NCI-H1048 (cell line): Measurements from ENCODE around the gene COASY.
"Not testable (repeated sequence)": the region's sequence is repeated elsewhere in the genome, so short reads cannot be mapped to it uniquely, and the experiment has no call there.

Experiments used
- DNase-seq: peaks from one replicate; lab custom pipeline; 2025; lab: John Stamatoyannopoulos, UW

Gene COASY

DNA sequence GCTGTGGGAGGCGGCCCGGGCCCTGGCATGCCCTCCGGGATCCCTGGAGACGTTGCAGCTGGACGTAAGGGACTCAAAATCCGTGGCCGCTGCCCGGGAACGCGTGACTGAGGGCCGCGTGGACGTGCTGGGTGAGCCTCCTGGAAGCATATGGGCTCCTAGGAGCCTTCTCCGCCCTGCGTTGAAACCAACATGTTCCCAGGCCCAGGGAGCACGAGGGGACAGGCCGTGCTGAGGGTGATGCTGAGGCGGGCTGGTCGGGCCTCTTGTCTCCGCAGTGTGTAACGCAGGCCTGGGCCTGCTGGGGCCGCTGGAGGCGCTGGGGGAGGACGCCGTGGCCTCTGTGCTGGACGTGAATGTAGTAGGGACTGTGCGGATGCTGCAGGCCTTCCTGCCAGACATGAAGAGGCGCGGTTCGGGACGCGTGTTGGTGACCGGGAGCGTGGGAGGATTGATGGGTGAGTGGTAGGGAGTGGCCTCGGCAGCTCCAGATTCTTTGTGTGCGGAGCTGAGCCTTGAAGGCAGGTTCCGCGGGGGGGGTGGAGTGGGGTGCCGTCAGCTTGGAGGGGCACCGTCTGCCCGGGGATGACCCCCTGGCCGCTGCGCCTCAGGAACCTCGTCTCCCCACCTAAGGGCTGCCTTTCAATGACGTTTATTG is 8.7 kb upstream of the COASY start:
- no peak for DNase-seq

DNA sequence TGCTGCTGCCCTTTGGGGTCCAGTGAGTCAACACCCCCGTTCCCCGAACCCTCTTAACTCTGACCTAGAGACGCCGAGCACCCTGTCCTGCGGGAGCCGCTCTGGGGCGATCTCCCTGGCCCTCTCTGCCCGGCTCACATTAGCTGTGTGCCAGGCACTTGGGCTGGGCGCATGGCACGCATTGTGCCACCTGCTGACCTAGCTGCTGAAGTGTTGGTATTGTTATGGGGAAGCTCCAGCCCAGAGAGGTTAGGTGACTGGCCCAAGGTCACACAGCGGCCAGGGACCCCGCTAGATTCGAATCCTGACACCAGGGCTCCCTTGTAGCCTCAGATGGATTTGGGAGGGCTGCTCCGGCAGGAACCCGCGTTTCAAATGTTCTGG is 8.1 kb upstream of the COASY start:
- DNase-seq: no peak

DNA sequence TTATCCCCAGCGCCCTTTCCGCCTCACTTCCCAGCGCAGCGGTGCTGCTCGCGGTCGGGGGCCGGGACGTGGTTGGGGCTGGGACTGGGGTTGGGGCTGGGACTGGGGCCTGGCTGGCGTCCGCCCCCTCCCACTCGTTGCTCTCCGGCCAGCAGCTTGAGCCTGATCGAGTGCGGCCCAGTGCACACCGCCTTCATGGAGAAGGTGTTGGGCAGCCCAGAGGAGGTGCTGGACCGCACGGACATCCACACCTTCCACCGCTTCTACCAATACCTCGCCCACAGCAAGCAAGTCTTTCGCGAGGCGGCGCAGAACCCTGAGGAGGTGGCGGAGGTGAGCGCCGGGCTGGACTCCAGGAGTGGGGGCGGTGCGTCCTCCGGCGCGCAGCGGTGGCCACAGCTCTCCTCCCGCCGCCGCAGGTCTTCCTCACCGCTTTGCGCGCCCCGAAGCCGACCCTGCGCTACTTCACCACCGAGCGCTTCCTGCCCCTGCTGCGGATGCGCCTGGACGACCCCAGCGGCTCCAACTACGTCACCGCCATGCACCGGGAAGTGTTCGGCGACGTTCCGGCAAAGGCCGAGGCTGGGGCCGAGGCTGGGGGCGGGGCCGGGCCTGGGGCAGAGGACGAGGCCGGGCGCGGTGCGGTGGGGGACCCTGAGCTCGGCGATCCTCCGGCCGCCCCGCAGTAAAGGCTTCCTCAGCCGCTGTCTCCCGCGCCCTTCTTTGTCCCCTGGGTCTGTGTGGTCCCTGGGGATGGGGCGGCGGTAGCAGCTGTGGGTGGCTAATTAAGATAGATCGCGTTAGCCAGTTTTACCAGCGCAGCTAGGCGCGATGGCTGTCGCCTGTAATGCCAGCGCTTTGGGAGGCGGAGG is 7.5 kb upstream of the COASY start:
- DNase-seq: peak; percentile 49

DNA sequence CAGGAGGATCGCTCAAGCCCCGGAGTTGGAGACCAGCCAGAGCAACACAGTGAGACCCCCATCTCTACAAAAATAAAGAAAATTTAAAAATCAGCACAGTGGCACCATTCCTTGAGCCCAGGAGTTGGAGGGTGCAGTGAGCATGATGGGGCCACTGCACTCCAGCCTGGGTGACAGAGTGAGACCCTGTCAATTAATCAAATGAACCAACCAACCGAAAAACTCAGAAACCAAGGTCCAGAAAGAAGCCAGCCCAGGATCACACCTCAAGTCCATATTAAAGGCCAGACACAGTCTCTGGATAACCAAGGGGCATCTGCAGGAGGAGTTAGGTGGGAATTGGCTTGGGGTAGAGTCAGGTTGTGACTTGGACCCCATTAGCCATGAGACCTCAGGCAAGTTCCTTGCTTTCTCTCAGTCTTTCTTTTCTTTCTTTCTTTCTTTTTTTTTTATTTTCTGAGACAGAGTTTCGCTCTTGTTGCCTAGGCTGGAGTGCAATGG is 6.8 kb upstream of the COASY start:
- no peak for DNase-seq

DNA sequence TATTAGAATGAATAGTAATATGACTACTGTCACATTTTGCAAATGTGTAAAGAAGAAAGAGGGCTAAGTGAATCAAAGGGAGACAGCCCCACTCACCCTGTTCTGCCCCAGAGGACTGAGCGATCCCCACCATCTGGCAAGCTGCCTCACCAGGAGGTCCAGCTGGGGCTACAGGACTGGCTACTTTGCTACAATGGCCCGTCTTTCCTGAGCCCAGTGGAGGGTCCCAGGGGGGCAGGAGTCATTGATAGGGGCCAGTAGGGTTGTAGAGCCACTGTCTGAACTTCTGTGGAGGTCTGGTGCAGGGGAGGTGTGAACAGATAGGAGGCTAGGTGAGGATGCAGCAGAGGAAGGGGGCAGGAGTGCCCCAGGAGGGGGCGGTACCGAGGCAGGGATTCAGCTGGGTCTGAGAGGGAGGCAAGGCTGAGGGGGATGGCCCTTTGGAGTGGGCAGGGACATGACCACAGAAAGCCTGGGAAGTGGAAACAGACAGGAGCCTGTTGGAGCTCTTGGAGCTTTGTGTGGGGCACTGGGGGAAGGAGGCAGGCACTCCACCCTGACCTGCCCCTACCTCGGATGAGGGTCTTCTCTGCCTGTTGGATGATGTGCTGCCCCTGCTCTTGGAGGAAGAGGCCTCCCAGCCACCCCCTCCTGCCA is 5.9 kb upstream of the COASY start:
- not testable (repeated sequence) for DNase-seq

DNA sequence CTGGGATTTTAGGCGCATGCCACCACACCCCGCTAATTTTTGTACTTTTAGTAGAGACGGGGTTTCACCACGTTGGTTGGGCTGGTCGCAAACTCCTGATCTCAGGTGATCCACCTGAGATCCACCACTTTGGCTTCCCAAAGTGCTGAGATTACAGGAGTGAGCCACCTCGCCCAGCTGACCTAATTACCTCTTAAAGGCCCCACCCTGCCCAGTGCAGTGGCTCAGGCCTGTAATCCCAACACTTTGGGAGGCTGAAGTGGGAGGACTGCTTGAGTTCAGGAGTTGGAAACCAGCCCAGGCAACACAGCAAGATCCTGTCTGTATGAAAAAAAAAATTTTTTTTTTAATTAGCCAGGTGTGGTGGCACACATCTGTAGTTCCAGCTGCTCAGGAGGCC is 2.9 kb upstream of the COASY start:
- DNase-seq: no peak

DNA sequence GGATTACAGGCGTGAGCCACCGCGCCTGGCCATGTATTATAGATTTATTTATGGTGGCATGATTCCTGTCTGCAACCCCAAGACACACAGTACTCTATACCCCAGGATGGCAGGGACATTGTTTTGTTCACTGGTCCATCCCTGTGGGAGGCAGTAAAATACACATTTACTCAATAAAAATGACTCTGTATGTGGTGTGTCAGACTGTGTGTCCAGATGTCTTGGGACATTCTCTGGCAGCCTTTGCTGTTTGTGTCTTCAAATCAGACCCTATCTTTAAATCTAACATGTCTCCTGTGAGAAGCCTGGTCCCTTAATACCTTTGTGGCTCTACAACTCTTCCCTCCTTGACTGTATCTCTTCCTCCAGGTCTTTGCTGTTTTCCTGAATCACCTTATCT is 1.7 kb upstream of the COASY start:
- DNase-seq: no peak

DNA sequence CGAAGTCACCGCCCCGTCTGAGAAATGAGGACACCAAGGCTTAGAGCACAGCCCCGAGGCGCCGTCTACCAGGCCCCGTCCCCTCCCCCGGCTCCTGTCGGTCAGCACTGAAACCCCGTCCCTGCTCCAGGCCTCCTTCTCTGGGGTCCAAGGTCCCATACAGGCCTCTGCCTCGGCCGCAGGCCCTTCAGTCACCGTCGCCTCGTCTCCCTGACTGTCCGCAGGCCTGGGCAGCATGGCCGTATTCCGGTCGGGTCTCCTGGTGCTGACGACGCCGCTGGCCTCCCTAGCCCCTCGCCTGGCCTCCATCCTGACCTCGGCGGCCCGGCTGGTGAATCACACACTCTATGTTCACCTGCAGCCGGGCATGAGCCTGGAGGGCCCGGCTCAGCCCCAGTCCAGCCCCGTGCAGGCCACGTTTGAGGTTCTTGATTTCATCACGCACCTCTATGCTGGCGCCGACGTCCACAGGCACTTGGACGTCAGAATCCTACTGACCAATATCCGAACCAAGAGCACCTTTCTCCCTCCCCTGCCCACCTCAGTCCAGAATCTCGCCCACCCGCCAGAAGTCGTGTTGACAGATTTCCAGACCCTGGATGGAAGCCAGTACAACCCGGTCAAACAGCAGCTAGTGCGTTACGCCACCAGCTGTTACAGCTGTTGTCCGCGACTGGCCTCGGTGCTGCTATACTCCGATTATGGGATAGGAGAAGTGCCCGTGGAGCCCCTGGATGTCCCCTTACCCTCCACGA is 617 bp downstream of the COASY start:
- no peak for DNase-seq

DNA sequence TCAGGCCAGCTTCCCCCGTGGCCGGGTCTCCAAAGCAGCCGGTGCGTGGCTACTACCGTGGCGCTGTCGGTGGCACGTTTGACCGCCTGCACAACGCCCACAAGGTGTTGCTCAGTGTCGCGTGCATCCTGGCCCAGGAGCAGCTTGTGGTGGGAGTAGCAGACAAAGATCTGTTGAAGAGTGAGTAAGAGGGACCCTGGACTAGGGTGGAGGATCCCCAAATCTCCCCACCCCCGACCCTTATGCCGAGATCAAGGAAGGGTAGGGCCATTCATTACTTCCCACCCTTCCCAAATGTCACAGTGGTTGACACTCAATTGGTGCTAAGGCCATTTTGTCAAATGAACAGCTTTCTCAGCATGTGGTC is 1.2 kb downstream of the COASY start:
- no peak for DNase-seq

DNA sequence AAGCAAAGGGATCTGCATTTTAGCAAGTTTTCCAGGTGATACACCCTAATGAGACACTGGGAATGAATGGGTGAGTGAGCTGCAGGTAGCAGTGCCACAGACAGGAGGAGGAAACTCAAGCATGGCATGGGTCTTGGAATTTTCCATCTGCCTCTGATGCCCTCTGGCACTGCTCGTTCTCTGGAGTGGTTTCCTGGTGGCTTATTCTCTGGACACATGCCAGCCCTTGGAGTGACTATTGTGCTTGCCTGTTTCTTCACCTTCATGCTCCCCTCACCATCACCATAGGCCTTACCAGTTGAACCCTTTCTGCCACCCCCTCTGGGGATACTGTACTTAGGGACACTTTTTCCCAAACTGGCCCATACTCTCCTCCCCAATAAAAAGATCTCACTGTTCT is 1.6 kb downstream of the COASY start:
- no peak for DNase-seq

DNA sequence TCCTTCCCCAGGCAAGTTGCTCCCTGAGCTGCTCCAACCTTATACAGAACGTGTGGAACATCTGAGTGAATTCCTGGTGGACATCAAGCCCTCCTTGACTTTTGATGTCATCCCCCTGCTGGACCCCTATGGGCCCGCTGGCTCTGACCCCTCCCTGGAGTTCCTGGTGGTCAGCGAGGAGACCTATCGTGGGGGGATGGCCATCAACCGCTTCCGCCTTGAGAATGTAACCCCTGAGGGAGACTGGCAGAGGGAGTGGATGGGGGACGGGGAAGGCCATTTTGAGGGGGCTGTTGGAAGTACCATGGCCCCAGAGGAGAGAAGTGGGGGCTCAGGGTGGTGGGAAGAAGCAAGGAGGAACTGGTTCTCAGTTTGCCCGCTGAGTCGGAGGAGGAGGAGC is 2.0 kb downstream of the COASY start:
- DNase-seq: no peak

DNA sequence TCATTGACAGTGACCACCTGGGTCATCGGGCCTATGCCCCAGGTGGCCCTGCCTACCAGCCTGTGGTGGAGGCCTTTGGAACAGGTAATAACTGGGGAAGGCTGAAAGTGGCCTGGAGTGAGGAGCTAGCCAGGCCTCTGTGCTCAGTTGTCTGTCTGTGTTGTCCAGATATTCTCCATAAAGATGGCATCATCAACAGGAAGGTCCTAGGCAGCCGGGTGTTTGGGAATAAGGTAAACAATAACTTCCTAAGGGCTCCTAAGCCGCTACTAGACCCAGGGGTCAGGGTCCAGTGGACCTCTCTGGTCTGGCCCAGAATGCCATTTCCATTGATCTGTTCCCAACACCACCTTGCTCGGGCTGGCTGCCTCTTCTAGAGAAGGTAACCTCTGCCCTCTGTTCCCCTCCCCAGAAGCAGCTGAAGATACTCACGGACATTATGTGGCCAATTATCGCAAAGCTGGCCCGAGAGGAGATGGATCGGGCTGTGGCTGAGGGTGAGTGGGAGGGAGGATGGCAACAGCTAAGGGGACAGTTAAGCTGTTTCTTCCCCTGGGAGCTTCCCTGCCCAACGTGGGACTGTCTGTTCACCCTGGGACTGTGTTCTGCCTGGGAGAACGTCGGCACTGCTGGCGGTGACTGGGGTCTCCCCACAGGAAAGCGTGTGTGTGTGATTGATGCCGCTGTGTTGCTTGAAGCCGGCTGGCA is 3.0 kb downstream of the COASY start:
- DNase-seq: no peak

DNA sequence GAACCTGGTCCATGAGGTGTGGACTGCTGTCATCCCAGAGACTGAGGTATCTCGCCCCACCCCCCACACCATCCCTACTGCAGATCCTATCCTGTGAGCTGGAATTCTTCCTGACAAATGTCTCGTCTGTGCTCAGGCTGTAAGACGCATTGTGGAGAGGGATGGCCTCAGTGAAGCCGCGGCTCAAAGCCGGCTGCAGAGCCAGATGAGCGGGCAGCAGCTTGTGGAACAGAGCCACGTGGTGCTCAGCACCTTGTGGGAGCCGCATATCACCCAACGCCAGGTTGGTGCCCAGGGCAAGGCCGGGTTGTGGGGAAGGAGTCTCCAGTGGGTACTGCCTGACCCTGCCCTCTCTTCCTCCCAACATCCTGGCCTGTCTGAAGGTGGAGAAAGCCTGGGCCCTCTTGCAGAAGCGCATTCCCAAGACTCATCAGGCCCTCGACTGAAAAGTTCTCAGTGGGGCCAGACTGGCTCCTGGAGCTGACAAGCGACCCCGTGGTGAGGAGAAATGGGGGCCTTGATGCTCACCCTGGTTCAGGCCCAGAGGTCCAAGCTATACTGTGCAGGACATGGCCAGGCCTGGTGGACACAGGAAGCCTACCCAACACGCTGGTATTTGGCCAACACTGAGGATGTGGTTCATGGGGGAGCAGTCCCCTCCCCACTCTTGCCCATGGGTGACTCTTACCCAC is 3.7 kb downstream of the COASY start:
- no peak for DNase-seq

DNA sequence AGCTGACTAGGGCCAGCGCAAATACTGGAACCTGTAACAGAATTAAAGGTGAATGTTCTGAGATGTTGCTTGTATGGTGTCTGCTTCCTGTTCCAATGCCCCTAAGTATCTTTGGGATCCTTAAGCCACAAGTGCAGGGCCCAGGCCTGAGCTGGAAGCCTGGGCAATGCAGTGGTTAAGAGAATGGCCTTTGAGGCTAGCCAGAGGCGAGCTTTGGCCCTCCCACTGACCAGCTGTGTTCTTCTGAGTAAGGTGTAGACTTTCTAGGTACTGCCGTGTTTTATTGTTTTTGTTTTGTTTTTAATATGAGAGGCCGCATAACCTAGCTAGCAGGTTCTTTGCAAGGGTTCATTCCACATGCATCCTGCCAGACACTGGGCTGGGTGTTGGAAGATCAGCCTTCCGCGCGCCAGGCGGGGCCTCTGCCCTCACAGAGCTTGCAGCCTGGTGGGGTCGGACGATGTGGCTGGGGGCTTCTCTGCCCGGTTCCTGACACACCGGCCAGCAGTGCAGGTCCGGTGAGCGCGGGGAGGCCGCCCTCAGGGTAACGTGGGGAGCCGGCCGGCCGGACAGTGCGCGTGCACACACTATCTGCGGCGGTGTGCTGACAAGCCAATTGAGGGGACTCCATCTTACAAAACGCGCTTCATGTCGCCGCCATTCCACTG is 4.4 kb downstream of the COASY start:
- no peak for DNase-seq

DNA sequence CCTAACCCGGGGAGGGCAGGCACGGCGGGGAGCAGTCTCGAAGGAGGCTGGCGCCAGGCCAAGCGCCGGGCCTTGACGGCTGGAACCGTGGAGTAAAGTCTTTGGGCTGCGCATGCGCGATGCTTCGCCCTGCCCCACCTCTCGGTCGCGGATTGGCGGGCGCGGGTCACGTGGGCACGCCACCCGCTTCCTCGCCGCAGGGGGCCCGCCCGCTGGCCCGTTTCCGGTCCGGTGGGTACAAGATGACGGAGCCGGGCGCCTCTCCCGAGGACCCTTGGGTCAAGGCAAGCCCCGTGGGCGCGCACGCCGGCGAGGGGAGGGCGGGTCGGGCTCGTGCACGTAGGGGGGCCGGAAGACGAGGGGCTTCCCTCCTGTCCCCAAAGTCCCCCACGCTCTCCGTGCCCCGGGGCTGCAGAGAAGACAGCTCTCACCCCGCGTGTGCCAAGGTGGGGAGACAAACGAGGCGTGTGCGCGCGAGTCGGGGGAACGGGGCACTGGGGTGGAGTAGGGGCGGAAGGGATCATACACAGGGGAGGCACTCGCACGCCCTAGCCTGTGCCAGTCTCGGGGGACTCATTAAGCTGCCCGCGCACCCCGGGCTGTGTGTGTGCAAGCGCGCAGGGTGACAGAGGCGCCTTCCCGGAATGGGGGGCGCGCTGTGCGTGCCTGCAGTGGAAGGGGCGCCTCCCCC is 5.1 kb downstream of the COASY start, which contains the start of gene MLX:
TSS of gene MLX (plus strand) at position 218 of the 691 bp plus-strand sequence. CDS start at position 243, 25 bp downstream.
- DNase-seq: peak; percentile 78

DNA sequence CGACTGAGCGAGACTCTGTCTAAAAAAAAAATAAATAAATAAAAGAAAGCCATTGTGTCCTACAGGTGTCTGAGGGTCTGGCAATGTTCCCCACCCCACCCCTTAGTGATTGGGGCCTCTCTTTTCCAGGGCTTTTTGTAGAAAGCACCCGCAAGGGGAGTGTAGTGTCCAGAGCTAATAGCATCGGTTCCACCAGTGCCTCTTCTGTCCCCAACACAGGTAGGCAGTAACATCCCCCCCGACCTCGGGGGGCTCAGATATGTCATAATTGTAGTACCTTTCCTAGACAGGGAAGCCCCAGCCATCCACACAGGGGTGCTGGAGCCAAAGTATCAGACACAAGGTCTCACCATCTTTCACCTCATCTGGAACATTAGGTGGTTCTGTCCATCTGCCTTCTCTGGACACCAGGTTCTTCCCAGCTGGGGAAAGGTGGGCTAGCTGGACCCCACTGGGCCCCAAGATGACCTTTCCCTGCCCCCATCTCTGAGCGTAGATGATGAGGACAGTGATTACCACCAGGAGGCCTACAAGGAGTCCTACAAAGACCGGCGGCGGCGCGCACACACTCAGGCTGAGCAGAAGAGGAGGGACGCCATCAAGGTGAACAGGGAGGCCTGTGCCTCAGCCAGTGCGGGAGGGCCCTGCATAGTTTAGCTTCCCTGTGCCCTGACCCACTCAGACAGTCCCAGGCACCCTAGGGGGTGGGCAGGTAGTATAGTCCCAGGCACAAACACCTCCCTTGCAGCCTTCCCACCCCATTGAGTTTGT is 6.6 kb downstream of the COASY start:
- no peak for DNase-seq

DNA sequence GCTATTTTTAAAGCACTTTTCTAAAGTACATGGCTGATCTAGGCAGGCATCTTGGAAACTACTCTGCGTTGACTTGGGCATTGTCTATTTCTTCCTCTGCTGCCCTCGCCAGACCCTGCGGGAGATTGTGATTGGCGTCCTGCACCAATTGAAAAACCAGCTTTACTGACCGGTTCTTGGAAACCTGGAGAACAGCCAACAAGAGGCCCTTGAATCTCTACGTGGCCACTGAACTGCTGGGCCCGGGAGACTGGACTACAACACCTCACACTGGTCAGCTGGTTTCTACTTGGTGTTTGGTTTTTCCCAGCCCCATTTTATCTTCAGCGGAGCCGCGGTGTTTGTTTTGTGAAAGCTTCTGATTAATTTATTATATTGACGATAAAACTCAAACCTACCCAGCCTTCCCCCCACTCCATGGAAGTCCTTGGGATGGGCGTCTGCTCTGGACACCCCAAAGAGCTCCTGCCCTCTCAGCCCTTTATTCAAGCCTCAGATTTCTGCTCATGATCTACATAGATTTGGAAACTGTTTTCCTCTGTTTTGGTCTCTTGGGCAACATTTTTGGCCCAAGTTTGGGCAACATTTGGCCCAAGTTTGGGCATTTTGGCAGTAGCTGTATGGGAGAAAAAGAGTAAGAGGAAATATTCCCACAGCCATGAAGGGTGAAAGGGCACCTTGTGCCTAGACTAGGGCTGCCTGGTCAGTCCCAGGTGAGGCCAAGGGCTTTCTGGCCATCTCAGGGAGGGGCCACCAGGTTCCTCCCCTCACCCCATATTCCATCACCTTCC is 9.7 kb downstream of the COASY start:
- no peak for DNase-seq

DNA sequence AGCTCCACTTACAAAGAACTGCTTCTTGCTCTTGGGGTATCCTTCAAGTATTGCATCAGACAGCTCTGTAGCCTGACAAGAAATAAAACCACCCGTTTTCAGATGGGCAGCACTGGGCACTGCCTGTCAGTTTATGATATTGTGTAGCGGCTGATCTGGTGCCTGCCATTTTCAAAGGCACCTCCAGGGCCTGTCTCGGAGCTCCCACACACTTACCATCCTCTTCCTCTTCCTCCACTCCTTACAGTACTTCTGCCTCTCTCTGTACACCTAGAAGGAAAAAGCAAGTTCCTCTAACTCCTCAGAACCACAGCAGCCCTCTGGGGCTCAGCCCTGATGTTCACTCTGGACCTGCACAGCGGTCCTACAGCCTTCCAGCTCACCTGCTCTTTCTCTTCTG is 11.1 kb downstream of the COASY start:
- no peak for DNase-seq
